IPS-11a (cell line): ENCODE results near the gene TRAPPC2B.

Experiments
- H3K4me3 ChIP-seq: one replicate; pipeline ENCODE4 v1.5.1; 2013; ENCODE audit warnings: low read depth, low read length, control low read depth

TRAPPC2B gene

DNA sequence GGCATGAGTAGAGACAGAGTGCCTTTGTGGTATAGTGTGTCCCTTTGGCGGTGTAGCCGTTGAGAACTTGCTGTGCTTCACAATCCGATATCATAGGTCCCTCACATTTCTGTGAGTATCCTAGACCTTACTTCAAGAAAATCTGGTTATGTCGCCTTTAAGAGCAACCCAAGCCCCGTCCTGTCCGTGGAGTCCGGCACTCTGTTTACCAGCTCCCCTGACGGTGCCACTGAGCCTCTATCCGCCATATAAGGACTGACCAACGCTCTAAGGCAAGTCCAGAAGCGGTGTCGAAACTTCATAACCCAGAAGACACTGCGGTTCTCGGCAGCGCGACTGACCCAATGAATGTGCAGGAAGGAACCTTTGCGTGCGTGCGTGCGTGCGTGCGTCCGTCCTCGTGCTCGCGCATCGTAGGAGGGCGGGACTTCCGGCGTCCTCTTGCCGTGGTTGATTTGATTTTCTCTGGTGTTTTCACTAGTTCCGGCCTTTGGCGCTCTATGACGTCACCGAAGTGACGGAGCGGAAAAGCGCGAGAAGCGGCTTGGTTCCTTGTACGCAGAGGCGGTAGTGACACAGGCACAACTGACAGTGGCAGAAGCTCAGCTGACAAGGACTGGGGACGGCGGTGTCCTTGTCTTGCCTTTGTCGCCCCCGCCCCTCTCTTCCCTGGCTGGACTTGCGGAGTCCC, at the start of gene TRAPPC2B, which contains the start of gene ZNF547:
Gene TRAPPC2B, plus strand, starts transcription at position 555 of the 691 bp plus-strand sequence. CDS start 1,283 bp downstream, outside the sequence.
Gene ZNF547, plus strand, starts transcription at position 555 of the 691 bp plus-strand sequence. CDS start 5,005 bp downstream, outside the sequence.
- H3K4me3 ChIP-seq = peak within 1 kb of the TSS; percentile 79

DNA sequence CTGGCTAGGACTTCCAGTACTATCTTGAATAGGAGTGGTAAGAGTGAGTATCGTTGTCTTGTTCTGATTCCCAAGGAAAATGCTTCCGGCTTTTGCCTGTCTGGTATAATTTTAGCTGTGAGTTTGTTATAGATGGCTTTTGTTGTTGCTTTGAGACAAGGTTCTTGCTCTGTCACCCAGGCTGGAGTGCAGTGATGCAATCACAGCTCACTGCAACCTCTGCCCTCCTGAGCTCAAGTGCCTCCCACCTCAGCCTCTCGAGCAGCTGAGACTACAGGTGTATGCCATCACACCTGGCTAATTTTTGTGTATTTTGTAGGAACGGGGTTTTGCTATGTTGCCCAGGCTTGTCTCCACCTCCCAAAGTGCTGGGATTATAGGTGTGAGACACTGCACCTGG, 49.2 kb upstream of the TRAPPC2B start:
- H3K4me3 ChIP-seq = no peak overlapping the region

DNA sequence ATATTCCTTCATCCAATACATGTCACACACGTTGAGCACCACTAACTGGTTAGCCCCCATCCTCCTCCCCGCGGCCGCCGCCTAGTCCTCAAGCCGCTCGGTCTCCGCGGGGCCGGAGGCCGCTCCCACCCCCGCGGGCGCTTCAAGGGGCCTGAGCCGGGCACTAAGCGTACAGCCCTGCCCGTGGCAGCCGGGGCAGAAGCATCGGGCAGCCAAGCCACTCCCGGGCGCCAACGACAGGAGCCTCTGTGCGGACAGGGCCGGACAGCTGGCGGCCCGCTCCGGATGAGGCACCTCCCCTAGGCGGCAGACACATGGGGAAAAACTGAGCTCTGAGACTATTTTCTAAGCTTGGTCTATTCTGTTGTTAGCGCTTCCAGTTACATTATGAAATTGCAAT, 45.8 kb upstream of the TRAPPC2B start:
- H3K4me3 ChIP-seq = no peak overlapping the region

DNA sequence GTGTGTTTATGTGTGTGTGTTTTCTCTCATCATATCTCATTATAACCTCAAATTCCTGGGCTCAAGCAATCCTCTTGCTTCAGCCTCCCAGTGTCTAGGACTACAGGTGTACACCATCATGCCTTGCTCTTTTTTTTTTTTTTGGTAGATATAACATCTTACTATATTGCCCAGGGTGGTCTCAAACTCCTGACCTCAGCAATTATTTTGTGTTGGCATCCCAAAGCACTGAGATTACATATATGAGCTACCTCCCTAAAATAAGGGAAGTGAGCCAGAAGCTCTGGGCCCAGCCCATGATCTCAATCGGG, 43.5 kb upstream of the TRAPPC2B start:
- H3K4me3 ChIP-seq = peak overlapping the region; percentile 89

DNA sequence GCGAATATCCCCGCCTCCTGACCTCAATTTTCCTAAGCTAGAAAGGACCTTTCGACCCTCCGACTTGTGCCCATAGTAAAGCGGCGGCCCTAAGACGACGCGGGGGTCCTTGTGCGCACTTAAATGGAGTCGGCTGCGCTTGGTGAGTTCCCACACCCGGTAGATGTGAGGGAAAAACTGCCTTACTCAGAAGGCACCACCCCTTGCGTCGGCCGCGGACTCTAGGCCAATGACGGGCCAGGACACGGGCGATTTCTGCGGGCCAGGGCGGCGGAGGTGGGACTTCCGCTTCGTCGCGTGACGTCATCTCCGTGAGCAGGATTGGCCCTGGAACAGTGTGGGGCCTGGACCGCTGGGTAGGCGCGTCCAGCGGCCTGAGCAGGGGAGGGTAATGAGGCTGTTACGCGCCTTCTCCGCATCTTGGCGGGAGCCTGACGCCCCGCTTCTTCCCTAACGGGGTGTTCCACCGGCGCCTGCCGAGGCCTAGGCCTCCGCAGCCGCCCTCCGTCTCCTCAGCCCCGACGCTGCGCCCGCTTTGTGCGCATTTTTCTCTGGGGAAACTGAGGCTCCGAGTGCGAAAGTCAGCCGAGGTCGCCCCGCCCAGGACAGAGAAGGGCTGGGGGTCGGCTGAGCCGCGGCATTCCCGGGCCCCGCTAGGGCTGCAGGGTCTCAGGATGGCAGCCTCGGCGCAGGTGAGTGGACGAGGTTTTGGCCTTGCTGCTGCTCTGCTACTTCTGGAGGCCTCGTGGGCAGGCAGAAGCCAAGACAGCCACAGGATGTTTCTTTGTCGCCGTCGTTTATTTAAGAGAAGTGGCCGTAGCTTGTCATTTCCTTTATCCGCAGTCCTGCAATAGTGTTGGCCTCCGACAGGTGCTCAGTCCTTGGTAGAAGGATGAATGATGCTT, 42.9 kb upstream of the TRAPPC2B start, which contains the start of gene ZNF543:
Gene ZNF543, plus strand, starts transcription at position 293 of the 905 bp plus-strand sequence. Its CDS starts 382 bp downstream, at position 675.
- peak within 1 kb of the TSS; percentile 89 for H3K4me3 ChIP-seq

DNA sequence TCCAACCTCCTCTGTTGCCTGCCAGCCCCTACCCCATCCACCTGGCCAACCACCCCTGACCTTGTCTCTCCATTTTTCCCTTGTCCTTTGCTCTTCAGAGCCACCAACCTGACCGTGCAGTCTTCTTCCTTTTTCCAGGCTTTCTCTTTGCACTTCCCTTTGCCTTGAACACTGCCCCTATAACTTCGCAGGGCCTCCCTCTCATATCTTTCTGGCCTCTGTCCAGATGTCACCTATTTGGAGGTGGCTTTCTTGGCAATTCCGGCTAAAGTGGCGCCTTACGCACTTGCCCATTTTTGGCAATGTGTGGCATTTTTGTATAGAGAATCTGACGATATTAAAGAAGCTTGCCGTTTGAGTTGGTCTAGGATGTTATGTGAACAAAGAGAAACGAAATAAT, 42.2 kb upstream of the TRAPPC2B start:
- peak overlapping the region; percentile 89 for H3K4me3 ChIP-seq

DNA sequence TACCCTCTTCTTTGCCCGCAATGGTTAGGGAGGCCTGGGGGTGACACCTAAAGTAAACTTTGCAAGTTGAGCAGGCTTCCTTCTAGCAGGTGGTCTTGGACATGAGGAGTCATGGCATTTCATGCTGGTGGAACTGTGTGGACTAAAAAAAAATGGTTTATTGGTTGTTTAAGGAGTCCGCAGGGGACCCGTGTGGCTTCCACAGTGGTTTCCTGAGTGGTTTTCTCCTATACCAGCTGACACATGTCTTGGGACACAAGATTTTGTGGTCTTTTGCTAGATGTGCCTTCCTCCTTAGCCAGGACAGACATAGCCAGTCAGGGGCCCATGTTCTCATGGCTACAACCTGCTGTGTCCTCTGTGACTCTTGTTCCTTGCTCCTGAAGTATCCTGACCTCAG, 41.6 kb upstream of the TRAPPC2B start:
- no peak overlapping the region for H3K4me3 ChIP-seq

DNA sequence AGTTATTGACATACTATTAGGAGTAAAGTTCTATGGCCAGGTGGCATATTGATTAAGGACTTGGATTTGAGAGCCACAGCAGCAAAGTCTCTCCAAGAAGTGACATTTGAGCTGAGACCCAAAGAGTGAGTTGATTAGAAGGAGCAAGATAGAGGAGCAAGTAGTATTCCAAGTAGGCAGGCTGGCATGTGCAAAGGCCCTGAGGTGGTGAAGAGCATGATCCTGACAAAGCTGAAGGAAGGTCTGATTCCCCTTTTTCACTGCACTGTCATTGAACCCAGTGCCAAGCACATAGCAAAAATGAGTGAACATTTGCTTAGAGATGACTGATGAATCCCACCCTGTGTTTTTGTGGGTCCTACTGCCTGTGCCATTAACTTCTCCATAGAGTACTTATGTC, 38.4 kb upstream of the TRAPPC2B start:
- no peak overlapping the region for H3K4me3 ChIP-seq

DNA sequence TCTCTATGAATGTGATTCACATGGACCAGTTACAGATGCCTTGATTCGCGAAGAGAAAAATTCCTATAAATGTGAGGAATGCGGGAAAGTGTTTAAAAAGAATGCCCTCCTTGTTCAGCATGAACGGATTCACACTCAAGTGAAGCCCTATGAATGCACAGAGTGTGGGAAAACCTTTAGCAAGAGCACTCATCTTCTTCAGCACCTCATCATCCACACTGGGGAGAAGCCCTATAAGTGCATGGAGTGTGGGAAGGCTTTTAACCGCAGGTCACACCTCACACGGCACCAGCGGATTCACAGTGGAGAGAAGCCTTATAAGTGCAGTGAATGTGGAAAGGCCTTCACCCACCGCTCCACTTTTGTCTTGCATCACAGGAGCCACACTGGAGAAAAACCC, 35.4 kb upstream of the TRAPPC2B start:
- H3K4me3 ChIP-seq = no peak overlapping the region

DNA sequence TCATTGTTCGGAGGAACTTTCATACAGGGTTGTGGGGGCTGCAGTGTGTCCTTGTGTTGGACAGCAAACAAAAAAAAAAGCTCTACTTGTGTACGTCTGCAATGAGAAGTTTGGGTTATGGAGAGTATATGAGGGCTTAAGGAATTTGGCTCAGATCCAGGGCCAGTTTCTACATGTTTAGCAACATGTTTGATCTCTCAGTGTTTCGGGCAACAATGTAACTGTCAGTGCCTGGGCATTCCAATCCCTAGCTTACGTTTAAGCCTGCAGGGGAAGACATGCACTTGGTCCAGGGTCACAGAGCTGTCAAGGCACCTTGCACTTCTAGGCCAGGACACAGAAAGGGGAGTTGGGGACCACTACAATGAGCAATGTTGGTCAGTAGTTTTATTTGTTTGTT, 29.2 kb upstream of the TRAPPC2B start:
- H3K4me3 ChIP-seq = no peak overlapping the region

DNA sequence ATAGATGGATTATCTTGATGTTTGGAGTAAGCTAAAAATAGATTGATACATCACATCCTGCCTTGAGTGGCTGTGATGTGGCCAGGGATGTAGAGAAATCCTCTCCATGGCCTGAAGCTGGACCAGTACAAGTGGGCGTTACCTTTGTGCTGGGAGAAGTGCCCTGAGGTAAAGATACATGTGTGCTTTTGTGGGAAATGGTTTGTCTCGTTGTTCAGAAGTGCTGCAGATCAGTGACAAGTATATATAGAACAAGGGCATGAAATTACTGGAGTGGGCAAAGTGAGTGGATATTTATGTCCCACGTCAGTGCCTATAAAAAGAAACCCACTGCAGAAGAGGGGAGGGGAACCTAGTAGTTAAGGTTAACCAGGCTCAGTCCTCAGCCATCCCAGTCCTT, 24.5 kb upstream of the TRAPPC2B start:
- no peak overlapping the region for H3K4me3 ChIP-seq

DNA sequence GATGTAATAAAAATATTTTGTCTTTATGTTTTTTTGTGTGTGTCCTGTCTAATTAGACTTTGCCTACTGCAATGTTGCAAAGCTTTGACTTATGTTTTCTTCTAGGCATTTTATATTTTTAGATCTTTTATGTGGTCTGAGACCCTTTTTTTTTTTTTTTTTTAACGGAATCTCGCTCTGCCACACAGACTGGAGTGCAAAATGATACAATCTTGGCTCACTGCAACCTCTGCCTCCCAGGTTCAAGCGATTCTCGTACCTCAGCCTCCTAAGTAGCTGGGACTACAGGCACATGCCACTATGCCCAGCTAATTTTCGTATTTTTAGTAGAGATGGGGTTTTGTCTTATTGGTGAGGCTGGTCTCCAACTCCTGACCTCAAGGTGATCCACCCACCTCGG, 20.8 kb upstream of the TRAPPC2B start:
- no peak overlapping the region for H3K4me3 ChIP-seq

DNA sequence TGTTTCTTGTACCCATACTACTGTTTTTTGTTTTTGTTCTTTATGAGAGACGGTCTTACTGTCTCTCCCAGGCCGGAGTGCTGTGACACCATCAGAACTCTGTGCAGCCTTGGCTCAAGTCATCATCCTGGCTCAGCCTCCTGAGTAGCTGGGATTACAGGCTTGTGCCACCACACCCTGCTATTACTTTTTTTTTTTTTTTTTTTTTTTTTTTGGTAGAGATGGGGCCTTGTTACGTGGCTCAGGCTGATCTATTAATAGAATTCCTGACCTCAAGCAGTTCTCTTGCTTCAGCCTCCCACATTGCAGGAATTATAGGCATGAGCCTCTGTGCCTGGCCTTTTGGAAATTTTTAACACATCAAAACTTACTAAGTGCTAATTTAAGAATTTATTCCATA, 15.2 kb upstream of the TRAPPC2B start:
- H3K4me3 ChIP-seq = no peak overlapping the region

DNA sequence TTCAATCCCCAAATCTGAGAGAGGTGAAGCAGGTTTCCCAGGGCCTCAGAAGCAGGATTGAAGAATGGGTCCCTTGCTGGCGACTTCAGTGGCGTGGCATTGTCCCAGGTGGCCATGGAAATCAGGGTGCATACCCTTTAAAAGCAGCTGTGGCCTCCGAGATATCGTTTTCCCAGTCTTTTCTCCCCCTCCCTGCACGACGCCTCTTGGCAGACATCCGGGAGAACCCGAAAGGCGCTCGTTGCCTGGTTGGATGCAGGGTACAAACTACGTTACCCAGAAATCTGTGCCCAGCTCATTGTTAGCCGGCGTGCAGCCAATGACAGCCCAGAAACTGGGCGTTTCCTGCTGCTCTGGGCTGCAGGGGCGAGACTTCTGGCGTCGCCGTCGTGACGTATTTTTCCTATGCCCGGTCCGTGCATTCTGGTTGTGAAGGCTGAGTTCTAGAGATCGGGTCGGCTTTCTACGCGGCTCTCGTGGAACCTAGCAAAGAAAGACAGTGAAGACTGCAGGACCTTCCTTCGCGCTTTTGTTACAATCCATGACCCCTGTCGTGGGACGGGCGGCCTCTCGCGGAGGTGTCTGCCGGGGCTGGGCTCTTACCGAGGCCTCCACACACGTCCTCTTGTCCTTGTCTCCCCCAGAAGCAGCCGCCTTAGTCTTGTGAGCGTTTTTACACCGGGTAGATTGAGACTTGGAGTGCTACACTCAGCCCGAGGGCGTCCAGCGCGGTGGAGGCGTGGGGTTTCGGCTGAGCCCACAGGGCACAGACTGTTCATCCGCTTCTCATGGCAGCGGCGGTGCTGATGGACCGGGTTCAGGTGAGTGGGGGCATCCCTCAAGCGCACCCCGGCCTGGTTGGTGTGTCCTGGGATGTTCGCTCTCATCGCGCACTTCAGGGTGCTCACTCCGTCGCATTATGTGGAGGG, 12.2 kb upstream of the TRAPPC2B start, which contains the start of gene ZNF304:
Gene ZNF304, plus strand, starts transcription at position 395 of the 929 bp plus-strand sequence. Its CDS starts 394 bp downstream, at position 789.
- peak within 1 kb of the TSS; percentile 99 for H3K4me3 ChIP-seq

DNA sequence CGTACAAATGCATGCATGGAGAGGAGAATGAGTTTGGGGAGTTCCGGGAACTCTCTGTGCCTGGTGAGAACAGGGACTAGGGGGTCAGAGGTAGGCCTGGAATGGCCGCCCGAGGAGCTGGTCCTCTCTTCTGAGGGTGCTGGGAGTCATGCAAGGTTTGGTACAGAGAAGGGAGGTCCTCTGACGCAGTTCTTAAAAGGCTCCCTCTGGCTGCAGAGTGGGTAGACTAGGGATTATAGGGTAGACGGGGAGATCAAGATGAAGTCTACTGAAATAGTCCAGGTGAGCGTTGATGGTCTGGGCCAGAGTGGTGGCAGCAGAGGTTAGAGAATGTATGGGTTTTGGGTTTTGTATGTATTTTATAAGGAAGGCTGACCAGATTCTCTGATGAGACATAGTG, 11.5 kb upstream of the TRAPPC2B start:
- peak overlapping the region; percentile 99 for H3K4me3 ChIP-seq

DNA sequence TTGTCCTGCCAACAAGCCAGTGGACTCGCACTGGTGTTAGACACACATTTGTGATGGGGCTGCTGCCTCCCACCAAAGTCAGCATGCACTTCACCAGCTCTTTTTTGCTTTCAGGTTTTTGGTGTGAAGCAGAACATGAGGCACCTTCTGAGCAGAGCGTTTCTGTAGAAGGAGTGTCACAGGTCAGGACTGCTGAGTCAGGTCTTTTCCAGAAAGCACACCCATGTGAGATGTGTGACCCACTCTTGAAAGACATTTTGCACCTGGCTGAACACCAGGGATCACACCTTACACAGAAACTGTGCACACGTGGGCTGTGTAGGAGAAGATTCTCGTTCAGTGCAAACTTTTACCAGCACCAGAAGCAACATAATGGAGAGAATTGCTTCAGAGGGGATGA, 7.4 kb upstream of the TRAPPC2B start:
- H3K4me3 ChIP-seq = no peak overlapping the region

DNA sequence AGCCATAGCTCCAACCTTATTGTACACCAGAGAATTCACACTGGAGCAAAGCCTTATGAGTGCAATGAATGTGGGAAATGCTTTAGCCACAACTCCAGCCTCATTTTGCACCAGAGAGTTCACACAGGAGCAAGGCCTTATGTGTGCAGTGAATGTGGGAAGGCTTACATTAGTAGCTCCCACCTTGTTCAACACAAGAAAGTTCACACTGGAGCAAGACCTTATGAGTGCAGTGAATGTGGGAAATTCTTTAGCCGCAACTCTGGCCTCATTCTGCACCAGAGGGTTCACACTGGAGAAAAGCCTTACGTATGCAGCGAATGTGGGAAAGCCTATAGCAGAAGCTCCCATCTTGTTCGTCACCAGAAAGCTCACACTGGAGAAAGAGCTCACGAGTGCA, 5.9 kb upstream of the TRAPPC2B start:
- no peak overlapping the region for H3K4me3 ChIP-seq

DNA sequence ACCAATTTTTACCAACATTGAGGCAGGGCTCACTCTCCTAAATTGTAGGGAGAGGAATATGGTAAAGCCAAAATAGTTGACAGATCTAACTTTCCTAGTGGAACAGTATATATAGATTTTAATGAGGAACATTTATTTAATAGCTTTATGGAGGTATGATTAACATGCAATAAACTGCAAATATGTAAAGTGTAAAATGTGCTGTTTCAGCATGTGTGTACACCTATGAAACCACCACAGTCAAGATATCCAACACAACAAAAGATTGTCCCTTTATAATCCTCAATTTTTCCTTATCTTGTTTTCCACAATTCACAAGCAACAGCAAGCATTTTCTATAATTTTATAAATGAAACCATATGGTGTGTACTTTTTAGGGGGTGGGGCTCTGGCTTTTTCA, 4.1 kb upstream of the TRAPPC2B start:
- no peak overlapping the region for H3K4me3 ChIP-seq

DNA sequence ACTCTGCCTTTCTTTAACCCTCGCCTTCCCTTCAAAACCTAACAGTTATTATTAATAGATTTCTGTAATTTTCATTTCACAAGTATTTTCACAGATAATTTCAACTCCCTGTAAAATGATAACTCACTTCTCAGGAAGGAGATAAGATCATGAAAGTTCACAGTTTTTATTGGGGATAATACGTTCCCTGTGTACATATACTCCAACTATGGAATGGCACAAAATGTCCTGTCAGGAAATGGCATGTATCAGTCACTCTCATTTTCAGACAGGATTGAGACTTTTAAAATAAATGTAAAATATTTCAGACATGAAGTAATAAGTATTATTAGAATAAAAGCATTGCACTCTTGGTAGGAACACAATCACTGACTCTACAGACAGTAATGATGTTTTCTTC, 932 bp upstream of the TRAPPC2B start:
- H3K4me3 ChIP-seq = peak overlapping the region; percentile 79

DNA sequence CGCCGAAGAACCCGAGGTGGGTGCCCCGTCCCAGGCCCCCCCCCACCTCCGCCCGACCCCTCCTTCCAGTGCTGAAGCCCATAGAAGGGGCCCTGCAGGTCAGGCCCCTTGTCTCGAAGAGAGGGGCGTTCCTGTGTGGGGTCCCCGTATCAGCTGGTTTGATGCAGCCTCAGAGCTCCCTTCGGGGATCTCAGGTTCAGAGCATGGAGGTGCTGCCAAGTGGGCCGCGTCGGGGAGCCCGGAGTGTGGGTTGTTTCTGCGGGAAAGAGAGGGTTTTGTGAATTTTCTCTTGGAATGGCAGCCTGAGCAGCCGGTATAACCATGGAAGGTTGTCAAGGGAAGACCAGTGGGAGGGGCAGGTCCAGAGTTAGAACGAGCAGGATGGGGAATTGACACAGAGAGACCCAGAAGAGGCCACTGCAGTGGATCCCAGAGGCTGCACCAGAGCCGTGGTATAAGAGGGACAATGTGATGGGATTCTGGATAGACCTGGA, 384 bp downstream of the TRAPPC2B start:
- peak overlapping the region; percentile 79 for H3K4me3 ChIP-seq

DNA sequence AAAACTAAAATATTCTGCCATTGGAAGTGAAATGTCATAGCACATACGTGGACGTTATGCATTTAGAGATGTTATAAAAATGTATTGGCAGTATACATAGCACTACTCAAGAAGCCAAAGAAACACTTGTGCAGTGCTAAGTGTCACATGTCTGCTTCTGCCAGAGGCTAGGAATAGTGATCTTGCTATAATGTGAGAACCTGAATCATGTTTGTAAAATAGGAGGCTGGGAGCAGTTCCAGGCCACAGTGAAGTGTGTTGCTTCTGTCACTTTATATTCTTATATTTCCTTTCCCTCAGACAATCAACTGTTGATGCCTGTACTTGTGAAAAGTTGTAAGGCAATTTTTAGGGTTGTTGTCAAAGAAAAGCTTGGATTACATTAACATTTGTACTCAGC, 3.4 kb downstream of the TRAPPC2B start:
- H3K4me3 ChIP-seq = no peak overlapping the region
